Osteocyte (in vitro differentiated cells): ENCODE measurements around the gene LIF. TPM values are rescaled to one million over a fixed set of nuclear protein-coding genes. Genes with fewer than 3 reads are reported as not detected.
A peak's percentile ranks its signal among the peaks of the same experiment; 100 is the strongest.

ENCODE experiments used
- DNase-seq: peaks from one replicate; pipeline ENCODE4 v3.0.0; 2021; ENCODE audit warnings: mixed read lengths; ENCODE audit not compliant: unreplicated experiment; ENCODE audit errors: extremely low spot score
- H3K27ac Mint-ChIP-seq: one replicate; pipeline ENCODE4 v1.8.0; 2021; ENCODE audit warnings: mild to moderate bottlenecking, mixed read lengths; ENCODE audit not compliant: unreplicated experiment
- H3K27me3 Mint-ChIP-seq: one replicate; pipeline ENCODE4 v1.8.0; 2021; ENCODE audit warnings: mixed read lengths; ENCODE audit not compliant: unreplicated experiment
- H3K36me3 Mint-ChIP-seq: one replicate; pipeline ENCODE4 v1.8.0; 2021; ENCODE audit warnings: mixed read lengths; ENCODE audit not compliant: unreplicated experiment
- H3K4me1 Mint-ChIP-seq: one replicate; pipeline ENCODE4 v1.8.0; 2021; ENCODE audit warnings: mixed read lengths; ENCODE audit not compliant: unreplicated experiment
- H3K4me3 Mint-ChIP-seq: one replicate; pipeline ENCODE4 v1.8.0; 2021; ENCODE audit warnings: mild to moderate bottlenecking, moderate library complexity, mixed read lengths; ENCODE audit not compliant: unreplicated experiment
- H3K9me3 Mint-ChIP-seq: one replicate; pipeline ENCODE4 v1.8.0; 2021; ENCODE audit warnings: mixed read lengths; ENCODE audit not compliant: unreplicated experiment
- CTCF ChIP-seq: fragments of 200-600 bp; sonication (generic); IDR thresholded peaks from 2 replicates; pipeline ENCODE4 v1.5.0; 2021; ENCODE audit warnings: antibody characterized with exemption, mild to moderate bottlenecking, moderate library complexity
- long read RNA-seq: library from polyadenylated mRNA; unstranded; transcript quantifications from one replicate; pipeline ENCODE4 v2.0.0, GENCODE V29; 2021
- total RNA-seq: library from RNA; stranded (reverse); gene quantifications from 2 replicates; pipeline ENCODE4 v1.2.1, GENCODE V29; 2021

Gene LIF
- total RNA-seq: 13.7 and 15.5 TPM in 2 replicates
- long read RNA-seq, partial matches to known transcripts: 0 of 4 reads
- long read RNA-seq, other reads (novel, unspliced or antisense): 3 of 4 reads

GRCh38 chr22:30245985-30246813, at the start of gene LIF:
Gene LIF (minus strand): TSS chr22:30246759. CDS start chr22:30246695, 64 bp downstream.
- TF ChIP-seq CTCF: peak; percentile 39
- no peaks in the 10 kb centered on the region for H3K9me3 Mint-ChIP-seq
- no peaks in the 10 kb centered on the region for H3K27me3 Mint-ChIP-seq
- peak within 1 kb of the TSS; percentile 91 for H3K27ac Mint-ChIP-seq
- H3K36me3 Mint-ChIP-seq: peaks cover 5% of the 10 kb centered on the region
- peaks cover 73% of the 10 kb centered on the region for H3K4me1 Mint-ChIP-seq
- H3K4me3 Mint-ChIP-seq: peak within 1 kb of the TSS; percentile 88
- DNase-seq: no peak

GRCh38 chr22:30296324-30296723, 49.8 kb upstream of the LIF start:
- peaks cover 7% of the 10 kb centered on the region for H3K4me1 Mint-ChIP-seq
- H3K27ac Mint-ChIP-seq: no peak overlapping the region
- peaks cover 22% of the 10 kb centered on the region for H3K36me3 Mint-ChIP-seq
- DNase-seq: no peak
- H3K9me3 Mint-ChIP-seq: no peaks in the 10 kb centered on the region
- no peak overlapping the region for H3K4me3 Mint-ChIP-seq
- TF ChIP-seq CTCF: no peak
- no peaks in the 10 kb centered on the region for H3K27me3 Mint-ChIP-seq

- H3K4me3 Mint-ChIP-seq: no peak overlapping the region
- no peak for DNase-seq
- peaks cover 22% of the 10 kb centered on the region for H3K36me3 Mint-ChIP-seq
- H3K27ac Mint-ChIP-seq: no peak overlapping the region
- H3K4me1 Mint-ChIP-seq: peaks cover 13% of the 10 kb centered on the region
- no peak for TF ChIP-seq CTCF
- H3K27me3 Mint-ChIP-seq: no peaks in the 10 kb centered on the region
- no peaks in the 10 kb centered on the region for H3K9me3 Mint-ChIP-seq
Measured at GRCh38 chr22:30295576-30295975, 49.0 kb upstream of the LIF start.

GRCh38 chr22:30294830-30295229, 48.3 kb upstream of the LIF start:
- Mint-ChIP-seq H3K4me1 (peaks cover 20% of the 10 kb centered on the region), H3K4me3 (no peak overlapping the region), H3K36me3 (peaks cover 22% of the 10 kb centered on the region), H3K27ac (no peak overlapping the region), H3K9me3 (no peaks in the 10 kb centered on the region), H3K27me3 (no peaks in the 10 kb centered on the region)
- TF ChIP-seq CTCF: no peak
- DNase-seq: no peak

- peaks cover 21% of the 10 kb centered on the region for H3K36me3 Mint-ChIP-seq
- H3K27me3 Mint-ChIP-seq: no peaks in the 10 kb centered on the region
- DNase-seq: no peak
- TF ChIP-seq CTCF: no peak
- H3K4me3 Mint-ChIP-seq: no peak overlapping the region
- no peak overlapping the region for H3K27ac Mint-ChIP-seq
- peaks cover 22% of the 10 kb centered on the region for H3K4me1 Mint-ChIP-seq
- H3K9me3 Mint-ChIP-seq: no peaks in the 10 kb centered on the region
Measured at GRCh38 chr22:30294066-30294465, 47.5 kb upstream of the LIF start.
